Smooth muscle cell of trachea (primary cell): ENCODE measurements around the gene PGA4. TPM values are rescaled to one million over a fixed set of nuclear protein-coding genes. Genes with fewer than 3 reads are reported as not detected.

Source experiments
- total RNA-seq: library from RNA; depleted of rRNA; stranded (reverse); fragments of >200 nt; gene quantifications from 2 replicates; pipeline ENCODE4 v1.2.1, GENCODE V29; 2014

Gene PGA4
- total RNA-seq, result 0.66 TPM in 1 of 2 replicates, not detected in the other

DNA sequence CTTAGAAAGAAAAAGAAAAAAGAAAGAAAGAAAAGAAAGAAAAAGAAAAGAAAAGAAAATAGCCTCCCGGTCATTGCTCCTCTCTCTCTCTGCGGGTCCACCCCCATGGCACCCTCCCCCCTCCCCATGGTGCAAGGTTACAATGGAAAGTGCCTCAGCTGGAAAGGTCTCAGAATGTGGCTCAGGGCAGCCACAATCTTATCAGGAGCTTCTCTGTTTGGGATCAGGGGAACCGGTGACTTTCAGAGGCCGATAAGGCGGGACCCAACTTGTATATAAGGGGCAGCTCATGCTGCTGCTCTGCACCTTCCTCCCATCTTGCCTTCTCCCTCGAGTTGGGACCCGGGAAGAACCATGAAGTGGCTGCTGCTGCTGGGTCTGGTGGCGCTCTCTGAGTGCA lies at the start of gene PGA4:
Gene PGA4, plus strand, starts transcription at position 301 of the 400 bp plus-strand sequence. Its CDS starts 54 bp downstream, at position 355.

GRCh38 chr11:61202950-61203746 lies 19.0 kb upstream of the PGA4 start, which contains the start of gene PGA3:
Gene PGA3, plus strand, starts transcription at chr11:61203515. Its CDS starts 50 bp downstream, at chr11:61203565.

GRCh38 chr11:61240875-61241274 lies 18.7 kb downstream of the PGA4 start, which contains the start of gene PGA5:
Gene PGA5, plus strand, starts transcription at chr11:61241175. Its CDS starts 52 bp downstream, at chr11:61241227.

Other genes starting within 250 kb of the PGA4 start
- gene CD5, start 119.9 kb upstream of the PGA4 start, total RNA-seq, result not detected in 2 replicates
- gene VPS37C, start 60.9 kb upstream of the PGA4 start, total RNA-seq, result 10.0 and 13.1 TPM in 2 replicates
- gene PGA3, start 18.8 kb upstream of the PGA4 start, total RNA-seq, result 0.50 and 2.0 TPM in 2 replicates
- gene PGA5, start 18.8 kb downstream of the PGA4 start, total RNA-seq, result 0.29 and 0.50 TPM in 2 replicates
- 1.2 and 8.4 TPM in 2 replicates for gene VWCE, start 73.0 kb downstream of the PGA4 start, total RNA-seq
- 292 and 525 TPM in 2 replicates for gene DDB1, start 110.8 kb downstream of the PGA4 start, total RNA-seq
- gene TKFC, start 110.9 kb downstream of the PGA4 start, total RNA-seq, result 33.5 and 37.1 TPM in 2 replicates
- 38.1 and 174 TPM in 2 replicates for gene CYB561A3, start 139.5 kb downstream of the PGA4 start, total RNA-seq
- 14.7 and 25.3 TPM in 2 replicates for gene TMEM138, start 140.0 kb downstream of the PGA4 start, total RNA-seq
- 7.6 and 11.8 TPM in 2 replicates for gene TMEM216, start 170.2 kb downstream of the PGA4 start, total RNA-seq
- gene CPSF7, start 207.6 kb downstream of the PGA4 start, total RNA-seq, result 20.8 and 21.2 TPM in 2 replicates
- 33.7 and 52.7 TPM in 2 replicates for gene SDHAF2, start 207.8 kb downstream of the PGA4 start, total RNA-seq